HG02759 (cell line): Measurements from ENCODE around the gene TOMM70.

Experiments used
- ATAC-seq: cut with Tn5 transposase; IDR thresholded peaks from one replicate; pipeline ENCODE4 v1.9.1; 2021; ENCODE audit warnings: mild to moderate bottlenecking, moderate library complexity; ENCODE audit not compliant: unreplicated experiment

Gene TOMM70

GRCh38 chr3:100412912-100413590 is 12.2 kb upstream of the TOMM70 start:
- no peak for ATAC-seq

DNA sequence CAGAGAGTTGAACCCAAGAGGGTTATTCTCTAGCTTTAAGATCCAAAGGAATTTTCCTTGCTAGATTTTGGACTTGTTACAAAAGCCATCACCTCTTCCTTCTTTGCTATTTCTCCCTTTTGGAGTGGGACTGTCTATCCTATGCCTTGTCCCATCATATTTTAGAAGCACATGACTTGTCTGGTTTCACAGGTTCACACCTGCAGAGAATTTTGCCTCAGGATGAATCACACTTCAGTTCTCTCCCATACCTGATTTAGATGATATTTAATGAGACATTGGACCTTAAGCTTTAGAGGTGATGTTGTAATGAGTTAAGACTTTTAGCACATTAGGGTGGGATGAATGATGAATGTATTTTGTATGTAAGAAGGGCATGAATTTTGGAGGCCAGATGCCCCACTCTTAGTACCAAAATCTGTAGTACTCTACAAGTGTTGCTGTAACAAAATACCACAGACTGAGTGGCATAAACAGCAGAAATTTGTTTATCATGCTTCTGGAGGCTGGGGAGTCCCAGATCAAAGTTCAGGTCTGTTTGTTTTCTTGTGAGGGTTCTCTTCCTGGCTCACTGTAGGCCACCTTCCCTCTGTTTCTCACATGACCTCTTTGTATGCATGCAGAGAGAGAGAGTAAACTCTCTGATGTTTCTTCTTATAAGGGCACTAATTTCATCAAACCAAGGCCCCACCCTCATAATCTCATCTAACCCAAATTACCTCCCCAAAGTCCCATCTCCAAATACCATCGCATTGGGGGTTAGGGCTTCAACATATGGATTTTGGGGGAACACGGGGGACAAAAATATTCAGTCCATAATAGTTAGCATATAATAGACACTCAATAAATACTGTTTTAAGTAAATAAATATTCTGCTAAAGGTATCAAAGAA is 10.4 kb upstream of the TOMM70 start:
- ATAC-seq, result no peak

DNA sequence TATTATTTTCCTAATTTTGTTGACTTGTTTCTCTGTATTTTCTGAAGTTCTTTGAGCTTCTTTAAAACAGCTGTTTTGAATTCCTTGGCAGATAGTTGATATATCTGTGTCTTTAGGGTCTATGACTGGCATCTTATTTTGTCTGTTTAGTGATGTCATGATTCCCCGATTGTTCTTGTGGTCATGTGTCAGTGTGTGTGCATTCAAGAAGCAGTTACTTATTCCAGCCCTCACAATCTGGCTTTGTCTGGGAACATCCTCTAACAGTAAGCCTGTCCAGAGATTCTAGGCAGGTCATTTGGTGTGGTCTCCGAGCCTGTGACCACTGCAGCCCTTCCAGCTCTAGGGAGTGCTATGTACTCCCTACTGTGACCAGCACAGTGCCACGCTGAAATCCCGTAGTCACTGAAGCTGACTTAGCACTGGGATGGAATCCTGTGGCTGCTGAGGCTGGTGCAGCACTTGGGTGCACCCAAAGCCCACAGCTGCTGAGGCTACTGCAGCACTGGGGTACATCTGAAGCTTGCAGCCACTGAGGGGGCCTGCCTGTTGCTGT is 7.2 kb upstream of the TOMM70 start:
- no peak for ATAC-seq

- no peak for ATAC-seq
Measured at GRCh38 chr3:100407164-100407563, 6.3 kb upstream of the TOMM70 start.

DNA sequence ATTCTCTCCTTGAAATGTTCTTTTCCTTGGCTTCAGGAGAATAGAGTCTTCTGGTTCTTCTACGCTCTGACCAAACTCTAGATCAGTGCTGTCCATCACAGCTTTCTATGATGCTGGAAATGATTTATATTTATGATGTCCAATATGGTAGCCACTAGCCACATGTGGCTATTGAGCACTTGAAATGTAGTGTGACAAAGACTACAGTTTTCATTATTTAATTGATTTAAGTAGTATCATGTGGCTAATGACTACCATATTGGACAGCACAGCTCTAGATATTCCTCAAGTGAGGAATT is 3.3 kb upstream of the TOMM70 start:
- ATAC-seq, result no peak

DNA sequence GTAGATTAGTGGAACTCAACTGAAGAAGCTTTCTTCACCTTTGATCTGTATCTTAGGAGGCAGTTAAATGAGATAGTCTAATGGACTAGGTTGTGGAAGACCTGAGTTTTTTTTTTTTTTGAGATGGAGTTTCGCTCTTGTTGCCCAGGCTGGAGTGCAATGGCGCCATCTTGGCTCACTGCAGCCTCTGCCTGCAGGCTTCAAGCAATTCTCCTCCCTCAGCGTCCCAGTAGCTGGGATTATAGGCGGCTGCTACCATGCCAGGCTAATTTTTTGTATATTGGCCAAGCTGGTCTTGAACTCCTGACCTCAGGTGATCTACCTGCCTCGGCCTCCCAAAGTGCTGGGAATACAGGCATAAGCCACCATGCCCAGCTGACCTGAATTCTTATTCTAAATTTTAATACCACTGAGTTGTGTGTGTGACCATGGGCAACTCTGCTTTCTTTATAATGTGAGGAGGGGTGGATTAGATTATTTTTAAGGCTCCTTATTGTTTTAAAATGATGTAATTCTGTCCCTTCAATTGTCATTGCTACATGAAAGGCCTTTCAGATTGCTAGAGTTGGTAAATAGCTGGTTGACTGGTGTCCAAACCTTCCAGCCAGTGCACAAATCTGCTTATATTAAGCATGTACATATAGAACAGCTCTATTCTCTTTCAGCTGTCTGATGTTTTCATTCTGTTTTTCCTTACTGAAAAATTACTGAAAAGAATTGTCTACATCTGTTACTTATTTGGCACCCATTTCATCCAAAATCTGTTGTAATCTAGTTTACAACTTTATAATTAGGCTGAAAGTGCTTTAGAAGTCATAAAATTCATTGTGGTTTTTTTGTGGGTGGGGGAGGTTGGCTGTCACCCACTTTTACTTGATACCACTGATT is 2.7 kb upstream of the TOMM70 start:
- ATAC-seq, result no peak

DNA sequence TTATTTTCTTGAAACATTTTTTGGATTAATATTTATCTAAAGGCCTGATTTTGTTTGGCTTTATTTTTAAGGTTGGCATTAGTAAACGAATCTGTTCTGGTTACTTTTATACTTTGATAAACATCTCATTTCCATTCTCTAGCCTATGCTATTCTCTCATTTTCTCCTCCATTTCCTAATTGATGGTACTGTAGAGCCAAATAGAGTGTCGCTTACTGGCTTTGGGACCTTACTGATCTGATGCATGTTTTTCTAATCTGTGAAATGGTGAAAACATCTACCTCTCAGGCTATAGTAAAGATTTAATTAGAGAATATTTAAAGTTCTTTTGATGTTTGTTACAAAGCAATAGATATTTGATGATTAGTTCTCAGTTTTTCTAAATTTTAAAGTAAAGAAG is 2.0 kb upstream of the TOMM70 start:
- ATAC-seq, result no peak

DNA sequence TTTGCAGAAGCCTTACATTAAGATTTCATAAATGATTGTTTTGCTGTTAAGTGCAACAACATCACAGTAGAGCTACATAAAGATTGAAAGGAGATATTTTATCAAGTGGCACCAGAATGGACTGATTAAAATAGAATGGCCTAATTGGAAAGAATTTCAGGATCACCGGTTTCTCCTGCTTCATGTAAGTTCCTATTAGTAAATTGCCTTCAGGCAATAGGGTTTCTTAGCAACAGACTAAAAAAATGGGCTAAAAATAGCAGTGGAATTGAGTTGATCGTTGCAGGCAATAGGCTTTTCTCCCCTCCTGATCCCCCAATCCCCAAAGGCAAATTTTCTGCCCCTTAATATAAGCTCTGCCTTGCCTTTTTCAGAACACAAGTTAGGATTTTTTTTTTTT is 1.4 kb upstream of the TOMM70 start:
- ATAC-seq, result no peak

DNA sequence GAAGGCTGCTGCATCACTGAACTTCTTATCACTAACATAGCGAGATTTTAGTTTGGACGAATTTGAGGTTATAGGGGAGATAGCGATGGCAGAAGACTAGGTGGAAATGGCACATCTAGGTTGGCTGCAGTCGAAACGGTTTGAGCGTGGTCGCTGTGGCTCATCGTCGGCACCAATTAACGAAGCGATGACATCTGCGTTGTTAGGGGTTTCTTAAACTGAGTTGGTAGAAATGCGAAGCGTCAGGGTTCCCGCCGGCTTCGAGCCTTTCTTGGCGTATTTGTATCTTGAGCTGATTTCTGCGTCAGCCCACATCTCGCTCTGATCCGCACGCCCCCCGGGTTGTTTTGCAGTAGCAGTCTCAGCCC is 769 bp upstream of the TOMM70 start:
- ATAC-seq, result peak; percentile 17

GRCh38 chr3:100400419-100400779 is 490 bp downstream of the TOMM70 start:
- peak; percentile 9 for ATAC-seq

DNA sequence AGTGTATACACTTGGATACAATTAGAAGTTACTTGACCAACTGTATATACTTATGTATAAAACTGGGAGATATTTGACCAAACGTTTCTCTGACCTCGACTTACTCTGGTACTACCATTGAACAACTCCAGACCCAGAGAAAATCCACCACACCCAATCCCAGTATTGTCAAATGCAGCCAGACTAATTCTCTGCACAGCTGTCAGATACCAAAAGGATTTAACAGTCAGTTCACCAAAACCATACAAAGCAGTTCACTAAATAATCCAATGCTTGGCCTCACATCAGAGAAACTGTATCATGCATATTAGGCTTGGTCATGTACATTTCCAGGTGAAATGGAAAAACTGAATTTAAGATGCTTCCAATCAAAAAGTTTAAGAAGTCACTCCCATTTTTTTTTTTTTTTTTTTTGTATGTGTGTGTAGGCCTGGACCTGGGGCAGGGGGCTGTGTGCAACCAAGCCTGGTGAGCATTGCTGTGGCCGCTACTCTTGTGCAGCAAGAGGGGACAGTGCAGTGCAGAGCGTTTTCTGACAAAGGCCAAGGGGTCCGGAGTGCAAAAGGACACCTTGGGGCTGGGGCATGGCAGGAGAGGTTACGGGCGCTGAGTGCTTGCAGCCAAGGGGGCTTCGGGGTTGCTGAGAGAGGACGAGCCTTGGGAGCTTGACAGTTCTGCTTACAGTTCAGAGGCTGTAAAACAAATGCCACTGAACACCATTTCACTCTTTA is 1.4 kb downstream of the TOMM70 start:
- no peak for ATAC-seq

GRCh38 chr3:100396967-100397366 is 3.9 kb downstream of the TOMM70 start:
- ATAC-seq, result no peak

DNA sequence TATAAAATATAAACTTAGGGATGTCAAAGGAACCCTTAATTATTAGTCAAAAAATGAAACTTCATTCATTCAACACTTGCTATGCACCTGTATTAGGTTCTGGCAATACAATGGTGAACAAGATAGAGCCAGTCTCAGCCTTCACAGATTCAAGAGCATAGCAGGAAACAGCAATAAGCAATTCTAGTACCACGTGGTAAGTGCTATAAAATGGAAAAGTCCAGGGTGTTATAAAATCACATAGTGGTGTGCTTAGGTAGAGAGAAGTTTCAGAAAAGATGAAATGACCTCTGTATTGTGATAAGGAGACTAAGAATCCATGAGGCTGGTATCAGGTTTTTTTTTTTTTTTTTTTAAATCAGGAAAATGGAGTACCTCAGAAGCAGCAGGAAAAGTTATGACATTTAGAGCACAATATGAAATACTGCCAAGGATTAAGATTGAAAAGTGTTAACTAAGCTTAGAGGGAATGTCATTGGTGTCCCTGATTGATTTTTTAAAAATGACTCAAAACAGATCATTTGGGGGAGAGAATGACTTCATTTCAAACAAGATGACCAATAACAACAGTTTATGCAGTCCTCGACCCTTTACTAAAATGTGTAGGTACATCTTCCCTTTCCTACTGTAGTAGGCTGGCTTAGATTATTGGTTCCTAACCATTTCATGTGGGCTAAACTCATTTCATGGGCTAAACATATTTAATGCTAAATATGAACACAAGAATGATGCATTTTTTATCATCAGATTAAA is 5.0 kb downstream of the TOMM70 start:
- no peak for ATAC-seq

DNA sequence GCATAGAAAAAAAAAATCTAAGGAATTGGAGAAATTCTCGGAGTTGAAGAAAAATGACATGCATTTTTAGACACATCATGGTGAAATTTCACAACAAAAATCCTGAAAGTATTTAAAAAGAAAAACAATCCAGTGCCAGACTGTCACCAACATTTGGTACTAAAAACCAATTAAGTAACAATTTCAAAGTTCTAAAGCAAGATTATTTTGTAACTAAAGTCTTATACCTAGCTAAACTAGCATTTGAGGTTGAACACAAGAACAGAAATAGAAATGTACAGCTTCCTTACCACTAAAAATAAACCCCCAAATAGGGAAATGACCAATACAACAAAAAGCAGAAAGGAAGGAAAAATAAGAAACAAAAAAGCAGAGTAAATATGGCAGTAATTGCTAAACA is 11.9 kb downstream of the TOMM70 start:
- ATAC-seq, result no peak

DNA sequence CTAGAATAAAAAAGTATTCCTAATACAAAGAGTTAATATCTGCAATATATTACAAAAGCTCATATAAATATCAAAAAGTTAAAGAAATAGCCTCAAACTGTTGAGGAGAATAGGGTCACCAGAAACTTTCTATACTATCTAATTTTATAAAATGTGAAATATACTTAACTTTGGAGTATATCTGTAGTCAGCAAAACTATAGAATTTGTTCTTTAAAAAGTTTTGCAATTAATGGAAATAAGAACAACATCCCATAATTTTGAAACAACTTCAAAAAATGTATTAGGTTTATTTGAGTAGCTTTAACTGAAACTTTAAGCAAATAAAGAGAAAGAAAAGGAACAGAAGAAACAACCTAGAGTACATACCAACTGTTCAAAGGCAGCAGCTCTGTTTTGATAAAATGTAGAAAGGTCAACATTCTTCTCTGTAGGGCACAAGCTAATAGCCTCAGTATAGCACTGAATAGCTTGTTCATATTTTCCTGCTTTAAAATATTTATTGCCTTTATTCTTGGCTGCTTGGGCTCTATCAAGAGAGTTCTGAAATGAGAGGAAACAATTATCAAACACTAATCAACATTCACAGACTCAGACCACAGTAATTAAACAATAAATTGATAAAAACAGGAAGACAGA is 14.3 kb downstream of the TOMM70 start:
- ATAC-seq, result no peak

DNA sequence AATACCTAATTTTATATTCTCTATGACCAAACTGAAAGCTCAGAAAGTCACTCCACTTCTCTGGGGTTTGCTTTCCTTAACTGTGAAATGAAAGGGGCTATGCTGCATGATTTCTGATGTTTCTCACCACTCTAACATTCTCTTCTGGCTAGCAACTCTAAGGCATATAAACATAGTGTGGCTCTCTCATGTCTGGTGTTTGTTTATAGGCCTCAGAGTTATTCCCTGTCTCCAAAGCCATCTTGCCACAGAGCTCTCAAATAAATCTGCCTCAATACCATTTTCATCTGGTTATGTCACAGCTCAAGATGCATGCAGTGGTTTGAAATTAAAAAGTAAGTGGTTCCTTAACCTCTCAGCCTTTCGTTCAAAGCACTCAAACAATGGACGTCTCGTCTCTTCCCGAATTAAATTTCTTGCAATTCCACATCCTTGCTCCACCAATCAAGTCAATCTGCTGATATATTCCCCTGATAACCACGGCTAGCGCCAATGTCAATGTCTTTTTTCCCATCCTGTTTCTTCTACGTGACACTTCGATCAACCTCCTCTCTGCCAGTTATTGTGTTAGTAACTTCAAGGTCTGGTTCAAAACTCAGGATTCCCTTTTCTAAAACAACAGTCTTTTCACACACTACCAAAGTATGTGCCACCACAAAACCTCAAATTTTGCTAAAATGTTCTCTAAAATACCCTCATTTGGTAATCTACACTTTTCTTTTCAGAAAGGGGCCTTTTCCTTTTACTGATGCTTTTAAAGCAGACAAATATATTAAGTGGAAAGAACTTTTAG is 16.0 kb downstream of the TOMM70 start:
- no peak for ATAC-seq

- ATAC-seq, result no peak
Measured at GRCh38 chr3:100376301-100376700, 24.6 kb downstream of the TOMM70 start.

GRCh38 chr3:100374521-100374920 is 26.4 kb downstream of the TOMM70 start:
- no peak for ATAC-seq

- no peak for ATAC-seq
Measured at GRCh38 chr3:100370756-100371155, 30.1 kb downstream of the TOMM70 start.
